DMS153 (cell line): Measurements from ENCODE around the gene TTC33.

Experiments
- DNase-seq: peaks from one replicate; lab custom pipeline; 2025; lab: John Stamatoyannopoulos, UW

The TTC33 gene

GRCh38 chr5:40481241-40481640 lies 274.5 kb downstream of the TTC33 start:
- DNase-seq = no peak

DNA sequence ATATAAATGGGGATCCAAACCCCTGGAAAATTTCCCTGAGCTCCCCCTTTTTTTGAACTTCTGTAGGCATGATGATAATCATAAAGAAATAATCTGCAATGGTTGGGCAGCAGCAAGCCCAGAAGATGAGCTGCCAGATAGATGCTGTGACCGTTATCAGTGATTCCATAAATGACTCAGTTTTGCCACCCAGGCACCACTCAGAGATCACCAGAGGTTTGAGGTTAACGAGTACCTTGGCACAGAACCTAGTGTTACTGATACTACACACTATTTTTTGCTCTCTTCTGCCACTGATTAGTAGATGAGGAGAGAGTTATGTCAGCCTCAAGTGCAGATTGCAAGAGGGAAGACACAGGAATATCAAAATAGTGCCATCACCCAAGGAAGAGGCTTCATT lies 275.4 kb downstream of the TTC33 start:
- no peak for DNase-seq

- no peak for DNase-seq
Observed at GRCh38 chr5:40479939-40480338, 275.8 kb downstream of the TTC33 start.

DNA sequence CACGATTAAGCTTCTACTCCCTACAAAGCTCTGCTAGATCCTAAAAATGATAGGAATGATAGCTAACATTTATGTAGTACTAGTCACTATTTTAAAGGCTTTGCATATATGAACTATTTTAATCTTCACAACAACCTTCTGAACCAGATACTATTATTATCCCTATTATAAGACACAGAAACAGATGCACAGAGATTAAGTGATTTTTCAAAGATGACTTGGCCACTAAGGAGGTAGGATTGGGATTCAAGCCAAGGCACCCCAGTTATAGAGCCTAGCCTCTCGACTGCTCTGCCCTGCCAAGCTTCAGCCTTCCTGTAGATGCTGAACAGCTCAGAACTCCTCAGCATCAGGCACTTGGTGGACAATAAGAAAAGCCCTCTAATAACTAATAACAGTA lies 277.0 kb downstream of the TTC33 start:
- DNase-seq = no peak

DNA sequence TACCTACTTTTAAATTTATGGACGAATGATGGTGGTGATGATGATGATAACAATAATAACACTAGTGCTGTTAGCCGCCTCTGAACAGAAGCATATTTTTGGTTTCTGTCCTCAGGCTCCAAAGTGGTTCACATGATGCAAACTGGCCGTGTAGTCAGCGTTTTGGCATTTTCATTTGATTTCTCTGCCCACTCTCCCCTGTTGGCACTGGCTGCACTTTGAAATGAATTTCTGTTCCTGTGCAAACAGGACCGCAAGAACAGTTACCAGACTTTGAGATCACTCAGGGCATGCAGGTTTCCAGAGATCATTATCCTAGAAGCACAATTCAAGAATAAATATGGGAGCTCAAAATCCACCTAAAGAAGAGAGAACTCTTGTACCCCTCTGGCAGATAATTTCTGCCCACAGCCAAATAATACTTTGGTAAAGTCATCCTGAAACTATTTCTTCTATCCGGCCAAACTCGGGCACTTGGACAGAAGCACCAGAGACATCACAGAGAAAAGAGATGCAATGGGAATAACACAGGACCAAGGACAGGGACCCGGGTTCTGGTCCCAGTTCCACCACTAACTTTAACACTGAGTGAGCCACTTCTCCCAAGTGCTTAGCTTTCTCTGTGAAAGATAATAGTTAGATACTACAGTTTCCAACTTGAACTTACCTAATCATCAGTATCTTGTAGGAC lies 277.8 kb downstream of the TTC33 start:
- no peak for DNase-seq

DNA sequence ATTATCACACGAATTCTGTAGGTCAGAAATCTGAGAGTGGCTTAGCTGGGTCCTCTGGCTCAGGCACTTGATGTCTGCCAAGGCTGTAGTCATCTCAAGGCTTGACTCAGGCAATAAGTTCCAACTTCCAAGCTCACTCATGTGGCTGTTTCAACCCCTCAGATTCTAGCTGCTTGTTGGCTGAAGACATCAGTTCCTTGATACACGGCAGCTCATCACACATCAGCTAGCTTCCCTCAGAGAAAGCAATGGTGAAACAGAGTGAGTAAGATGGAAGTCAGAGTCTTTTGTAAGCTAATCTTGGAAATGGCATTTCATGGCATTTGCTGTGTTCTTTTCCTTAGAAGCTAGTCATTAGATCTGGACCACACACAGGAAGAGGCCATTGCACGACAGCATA lies 280.2 kb downstream of the TTC33 start:
- no peak for DNase-seq

DNA sequence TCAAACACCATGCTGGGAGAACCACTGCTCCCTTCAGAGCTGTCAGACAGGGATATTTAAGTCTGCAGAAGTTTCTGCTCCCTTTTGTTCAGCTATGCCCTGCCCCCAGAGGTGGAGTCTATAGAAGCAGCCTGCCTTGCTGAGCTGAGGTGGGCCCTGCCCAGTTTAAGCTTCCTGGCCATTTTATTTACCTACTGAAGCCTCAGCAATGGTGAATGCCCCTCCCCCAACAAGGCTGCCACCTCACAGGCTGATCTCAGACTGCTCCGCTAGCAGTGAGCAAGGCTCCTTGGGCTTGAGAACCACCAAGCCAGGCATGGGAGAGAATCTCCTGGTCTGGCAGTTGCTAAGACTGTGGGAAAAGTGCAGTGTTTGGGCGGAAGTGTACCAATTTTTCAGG lies 281.5 kb downstream of the TTC33 start:
- no peak for DNase-seq

- DNase-seq = no peak
Observed at GRCh38 chr5:40465416-40465815, 290.3 kb downstream of the TTC33 start.

DNA sequence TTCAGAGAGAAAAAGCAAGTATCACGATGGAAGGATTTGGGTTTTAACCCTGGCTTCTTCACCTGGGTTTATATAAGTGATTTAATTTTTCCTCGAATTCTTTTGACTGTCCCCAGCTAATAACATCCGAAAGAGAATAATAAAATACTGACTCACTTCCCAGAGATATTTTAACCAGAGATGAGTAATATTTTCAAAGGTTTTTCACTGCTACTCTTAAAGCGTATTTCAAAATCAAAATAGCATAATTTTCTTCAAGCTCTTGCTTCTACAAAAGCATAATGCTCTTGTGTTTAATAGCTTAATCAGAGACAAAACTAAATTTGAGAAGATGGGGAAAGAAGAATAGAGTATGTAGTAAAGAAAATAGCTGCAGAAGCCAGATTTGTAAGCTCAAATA lies 291.2 kb downstream of the TTC33 start:
- no peak for DNase-seq
